Neural progenitor cell (in vitro differentiated cells): ENCODE results near the gene GPR45. TPM values are rescaled to one million over a fixed set of nuclear protein-coding genes. Genes with fewer than 3 reads are reported as not detected.

Experiments used
- DNase-seq: peaks from one replicate; pipeline ENCODE4 v3.0.0-alpha.2; 2016; ENCODE audit warnings: low spot score
- H2AFZ ChIP-seq: fragments of 200-600 bp; sonication (generic); replicated peaks from 2 replicates; pipeline ENCODE4 v1.6.1; 2016; ENCODE audit warnings: antibody characterized with exemption
- H3F3A ChIP-seq: fragments of 200-600 bp; sonication (generic); 2 replicates; pipeline ENCODE4 v1.6.1; 2016; ENCODE audit warnings: antibody characterized with exemption, low read depth
- H3K27ac ChIP-seq: fragments of 200-600 bp; sonication (generic); 2 replicates; pipeline ENCODE4 v1.5.1; 2016; ENCODE audit warnings: mild to moderate bottlenecking
- H3K27me3 ChIP-seq: fragments of 200-600 bp; sonication (generic); 2 replicates; pipeline ENCODE4 v1.6.1; 2016; ENCODE audit warnings: mild to moderate bottlenecking, moderate library complexity
- H3K36me3 ChIP-seq: fragments of 200-600 bp; sonication (generic); 2 replicates; pipeline ENCODE4 v1.5.1; 2016
- H3K4me1 ChIP-seq: fragments of 200-600 bp; sonication (generic); 2 replicates; pipeline ENCODE4 v1.6.1; 2016; ENCODE audit warnings: mixed run types
- H3K4me2 ChIP-seq: fragments of 200-600 bp; sonication (generic); 2 replicates; pipeline ENCODE4 v1.6.1; 2016
- H3K4me3 ChIP-seq: fragments of 200-600 bp; sonication (generic); 2 replicates; pipeline ENCODE4 v1.5.1; 2016
- H3K79me2 ChIP-seq: fragments of 200-600 bp; sonication (generic); 2 replicates; pipeline ENCODE4 v1.6.1; 2016; ENCODE audit warnings: low read depth
- H3K9ac ChIP-seq: fragments of 200-600 bp; sonication (generic); 2 replicates; pipeline ENCODE4 v1.6.1; 2016
- H3K9me3 ChIP-seq: fragments of 200-600 bp; sonication (generic); 2 replicates; pipeline ENCODE4 v1.5.1; 2016; ENCODE audit warnings: low read depth
- H4K20me1 ChIP-seq: fragments of 200-600 bp; sonication (generic); 2 replicates; pipeline ENCODE4 v1.6.1; 2016; ENCODE audit warnings: low read depth
- H3K27ac Mint-ChIP-seq: 3 replicates; pipeline ENCODE4 v1.8.0; 2021; ENCODE audit warnings: mixed read lengths
- H3K27me3 Mint-ChIP-seq: 2 replicates; pipeline ENCODE4 v1.8.0; 2022; ENCODE audit warnings: low read depth, mild to moderate bottlenecking, inconsistent platforms, moderate library complexity, mixed read lengths; ENCODE audit not compliant: insufficient read depth
- H3K36me3 Mint-ChIP-seq: 3 replicates; pipeline ENCODE4 v1.8.0; 2021; ENCODE audit warnings: mixed read lengths
- H3K4me1 Mint-ChIP-seq: 3 replicates; pipeline ENCODE4 v1.8.0; 2021; ENCODE audit warnings: mixed read lengths
- H3K4me3 Mint-ChIP-seq: 3 replicates; pipeline ENCODE4 v1.8.0; 2021; ENCODE audit warnings: mild to moderate bottlenecking, moderate library complexity, mixed read lengths
- H3K9me3 Mint-ChIP-seq: 3 replicates; pipeline ENCODE4 v1.8.0; 2020; ENCODE audit warnings: mixed read lengths
- CTCF ChIP-seq: fragments of 200-600 bp; sonication (generic); IDR thresholded peaks from 2 replicates; pipeline ENCODE4 v1.5.1; 2017; ENCODE audit warnings: antibody characterized with exemption, mild to moderate bottlenecking
- EZH2 ChIP-seq: fragments of 200-600 bp; sonication (generic); IDR thresholded peaks from 2 replicates; pipeline ENCODE4 v1.6.1; 2017; ENCODE audit warnings: antibody characterized with exemption, mild to moderate bottlenecking, moderate library complexity
- EZH2phosphoT487 ChIP-seq: fragments of 200-600 bp; sonication (generic); IDR thresholded peaks from 2 replicates; pipeline ENCODE4 v1.6.1; 2017; ENCODE audit warnings: antibody characterized with exemption
- total RNA-seq: library from RNA; depleted of rRNA; stranded (reverse); fragments of >200 nt; gene quantifications from 2 replicates; pipeline ENCODE4 v1.2.3, GENCODE V29; 2015; ENCODE audit warnings: low replicate concordance

GPR45 gene
- total RNA-seq, 1 donor from 2014 or later: not detected

DNA sequence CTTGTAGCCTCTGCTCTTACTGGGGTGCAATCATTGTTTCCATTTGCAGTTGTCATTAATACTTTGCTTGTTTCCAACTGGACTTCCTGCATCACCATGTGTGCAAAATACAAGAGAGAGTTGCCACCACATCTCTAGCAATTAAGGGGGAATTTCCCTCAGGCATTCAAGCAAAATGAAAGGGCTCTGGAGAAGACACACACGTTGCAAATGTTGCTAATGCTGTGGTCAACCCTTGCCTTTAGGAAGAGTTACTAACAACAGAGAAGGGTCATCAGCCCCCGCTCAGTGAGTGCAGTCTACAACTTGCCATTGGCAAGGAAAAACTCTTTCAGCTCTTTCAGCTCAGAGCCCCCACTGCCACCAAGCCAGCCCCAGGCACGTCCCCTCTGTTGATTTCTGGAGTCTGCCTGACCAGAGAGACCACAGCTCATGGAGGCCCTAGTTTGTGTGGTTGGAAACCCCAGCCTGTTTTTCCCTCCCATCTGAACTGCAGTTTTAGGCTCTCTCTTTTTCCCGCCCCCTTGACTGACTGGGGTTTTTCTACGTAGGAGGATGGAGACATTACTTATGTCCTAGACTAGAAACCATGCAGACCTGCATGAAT is 25.9 kb upstream of the GPR45 start:
- TF ChIP-seq EZH2: no peak
- no peak for TF ChIP-seq EZH2phosphoT487
- TF ChIP-seq CTCF: no peak
- no peaks in the 10 kb centered on the region for H3K27me3 ChIP-seq
- H3K9me3 ChIP-seq: no peaks in the 10 kb centered on the region
- H3K27ac ChIP-seq: no peak overlapping the region
- H3K4me1 Mint-ChIP-seq: peaks cover 3% of the 10 kb centered on the region
- no peak for DNase-seq
- no peak overlapping the region for H3K4me3 Mint-ChIP-seq
- no peak overlapping the region for H3K4me2 ChIP-seq
- H3K9ac ChIP-seq: no peak overlapping the region
- H3K4me3 ChIP-seq: no peak overlapping the region
- H3K27ac Mint-ChIP-seq: no peak overlapping the region
- H2AFZ ChIP-seq: no peak overlapping the region
- no peaks in the 10 kb centered on the region for H3K36me3 ChIP-seq
- H3F3A ChIP-seq: no peaks in the 10 kb centered on the region
- no peaks in the 10 kb centered on the region for H3K4me1 ChIP-seq
- no peaks in the 10 kb centered on the region for H4K20me1 ChIP-seq
- H3K27me3 Mint-ChIP-seq: peaks cover 5% of the 10 kb centered on the region
- H3K9me3 Mint-ChIP-seq: peaks cover 7% of the 10 kb centered on the region
- H3K36me3 Mint-ChIP-seq: peaks cover 4% of the 10 kb centered on the region
- H3K79me2 ChIP-seq: no peaks in the 10 kb centered on the region

- H3K27me3 Mint-ChIP-seq: peaks cover 7% of the 10 kb centered on the region
- no peaks in the 10 kb centered on the region for H3K9me3 Mint-ChIP-seq
- H3K27ac Mint-ChIP-seq: no peak overlapping the region
- DNase-seq: no peak
- H3K4me3 Mint-ChIP-seq: no peak overlapping the region
- no peak overlapping the region for H3K4me3 ChIP-seq
- no peak overlapping the region for H2AFZ ChIP-seq
- no peaks in the 10 kb centered on the region for H3K79me2 ChIP-seq
- no peak overlapping the region for H3K27ac ChIP-seq
- H3K36me3 ChIP-seq: no peaks in the 10 kb centered on the region
- no peak overlapping the region for H3K9ac ChIP-seq
- peaks cover 22% of the 10 kb centered on the region for H3K4me1 Mint-ChIP-seq
- no peaks in the 10 kb centered on the region for H3F3A ChIP-seq
- H3K4me2 ChIP-seq: no peak overlapping the region
- H3K27me3 ChIP-seq: no peaks in the 10 kb centered on the region
- TF ChIP-seq EZH2 (no peak), EZH2phosphoT487 (no peak), CTCF (no peak)
- H4K20me1 ChIP-seq: no peaks in the 10 kb centered on the region
- peaks cover 15% of the 10 kb centered on the region for H3K4me1 ChIP-seq
- no peaks in the 10 kb centered on the region for H3K9me3 ChIP-seq
- H3K36me3 Mint-ChIP-seq: no peaks in the 10 kb centered on the region
These were observed 20.9 kb upstream of the GPR45 start for GRCh38 chr2:105220604-105221003.

- H3K4me3 Mint-ChIP-seq: peak overlapping the region; percentile 15
- peak overlapping the region; percentile 69 for H3K27ac Mint-ChIP-seq
- no peaks in the 10 kb centered on the region for H3K79me2 ChIP-seq
- peak; percentile 8 for DNase-seq
- no peak overlapping the region for H3K9ac ChIP-seq
- peak overlapping the region; percentile 84 for H2AFZ ChIP-seq
- TF ChIP-seq CTCF: no peak
- TF ChIP-seq EZH2: no peak
- TF ChIP-seq EZH2phosphoT487: no peak
- H3K27me3 Mint-ChIP-seq: peaks cover 8% of the 10 kb centered on the region
- H3K4me3 ChIP-seq: no peak overlapping the region
- H3K4me1 ChIP-seq: peaks cover 17% of the 10 kb centered on the region
- H3K9me3 Mint-ChIP-seq: no peaks in the 10 kb centered on the region
- H4K20me1 ChIP-seq: no peaks in the 10 kb centered on the region
- H3K4me2 ChIP-seq: peak overlapping the region; percentile 33
- peaks cover 22% of the 10 kb centered on the region for H3K4me1 Mint-ChIP-seq
- no peak overlapping the region for H3K27ac ChIP-seq
- no peaks in the 10 kb centered on the region for H3F3A ChIP-seq
- no peaks in the 10 kb centered on the region for H3K27me3 ChIP-seq
- H3K9me3 ChIP-seq: no peaks in the 10 kb centered on the region
- no peaks in the 10 kb centered on the region for H3K36me3 ChIP-seq
- H3K36me3 Mint-ChIP-seq: no peaks in the 10 kb centered on the region
These were observed 17.1 kb upstream of the GPR45 start for GRCh38 chr2:105224444-105224843.
